SHP77 (cell line): ENCODE measurements around the gene HPS4.
"Not testable (repeated sequence)": the region's sequence is repeated elsewhere in the genome, so short reads cannot be mapped to it uniquely, and the experiment has no call there.

Experiments used
- DNase-seq, 2 experiments: peaks; one replicate each; lab custom pipeline; 2025; lab: John Stamatoyannopoulos, UW

Gene HPS4

DNA sequence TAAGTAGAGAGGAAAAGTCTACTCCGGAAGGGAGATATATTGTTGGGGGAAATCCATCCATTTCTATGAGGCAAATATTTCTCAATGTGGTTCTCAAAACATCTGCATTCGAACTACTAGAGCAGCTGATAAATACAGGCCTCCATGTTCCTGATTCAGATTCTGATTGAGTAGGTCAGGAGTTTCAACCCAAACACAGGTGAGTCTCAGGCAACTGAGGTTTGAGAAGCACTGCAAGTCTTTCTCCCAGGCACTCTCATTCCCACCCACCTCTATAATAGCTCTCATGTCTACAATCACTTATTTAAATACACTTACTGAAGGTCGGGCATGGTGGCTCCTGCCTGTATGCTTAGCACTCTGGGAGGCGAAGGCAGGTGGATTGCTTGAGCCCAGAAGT lies 69.2 kb downstream of the HPS4 start:
- no peak for DNase-seq

GRCh38 chr22:26410386-26410785 lies 73.2 kb downstream of the HPS4 start:
- no peak for DNase-seq

DNA sequence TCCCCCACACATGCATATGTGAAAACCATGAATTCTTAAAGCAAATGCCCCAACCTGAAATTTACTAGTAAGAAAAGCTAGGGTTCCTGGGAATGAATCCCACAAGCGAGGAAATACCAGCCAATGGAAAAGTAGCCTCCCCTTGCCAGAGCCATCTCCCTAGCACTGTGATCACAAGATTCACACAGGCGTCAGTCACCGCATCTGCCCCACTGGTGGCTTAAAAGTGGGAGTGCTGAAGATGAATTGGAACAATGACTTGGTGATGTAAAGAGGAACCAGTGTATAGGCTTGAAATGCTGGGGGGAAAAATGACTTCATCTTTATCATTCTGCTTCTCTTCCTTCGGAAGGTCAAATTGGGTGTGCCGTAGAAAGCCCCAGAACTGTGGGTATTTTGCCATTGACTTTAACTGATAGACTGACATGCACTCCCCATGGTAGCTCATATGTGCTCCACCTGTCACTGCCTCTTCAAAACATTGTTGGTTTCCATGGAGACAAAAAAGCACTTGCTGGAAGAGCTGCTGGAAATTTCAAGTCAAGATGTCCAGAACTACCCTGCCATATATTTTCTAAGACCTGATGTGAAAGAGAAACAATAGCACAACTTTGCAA lies 73.8 kb downstream of the HPS4 start:
- no peak for DNase-seq

- not testable (repeated sequence) for DNase-seq
Observed at GRCh38 chr22:26408562-26409220, 74.9 kb downstream of the HPS4 start.

- peak; percentile 95 to 97 for DNase-seq
Observed at GRCh38 chr22:26406118-26406517, 77.5 kb downstream of the HPS4 start.

DNA sequence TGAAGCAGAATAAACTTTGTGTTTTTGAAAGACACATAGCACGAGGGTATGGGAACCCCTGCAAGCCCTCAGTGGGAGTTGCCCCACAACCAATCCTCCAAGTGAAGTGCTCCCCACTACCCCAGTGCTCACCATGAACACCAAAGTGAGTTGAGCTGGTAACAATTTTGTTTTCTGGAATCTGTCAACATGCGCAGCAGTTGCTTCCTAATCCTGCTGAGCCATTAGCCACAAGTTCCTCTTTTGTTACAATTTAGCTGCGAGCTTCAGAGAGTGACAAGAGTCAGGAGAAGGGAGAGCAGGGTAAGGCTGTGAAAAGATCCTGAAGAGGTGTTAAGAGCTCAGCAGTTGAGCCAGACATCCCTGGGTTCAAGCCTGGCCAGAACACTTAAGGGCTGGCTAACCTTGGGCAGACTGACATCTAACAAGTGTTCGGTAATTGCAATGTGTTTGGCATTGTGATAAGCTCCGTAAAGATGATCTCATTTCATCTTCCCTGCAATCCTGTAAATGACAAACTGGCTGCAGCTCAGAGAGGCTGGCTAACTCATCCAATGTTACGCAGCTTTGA lies 78.6 kb downstream of the HPS4 start:
- DNase-seq, result no peak

- no peak for DNase-seq
Observed at GRCh38 chr22:26401726-26402125, 81.9 kb downstream of the HPS4 start.
